Breast epithelium (tissue), 4 donors: ENCODE measurements around the gene HOXD12. TPM values are rescaled to one million over a fixed set of nuclear protein-coding genes. Genes with fewer than 3 reads are reported as not detected.
A peak's percentile ranks its signal among the peaks of the same experiment; 100 is the strongest.

Source experiments
- DNase-seq, 2 donors: peaks; one replicate each; pipeline ENCODE4 v3.0.0-alpha.2; 2019; ENCODE audit warnings: low spot score in 2 of 2
- H3K27ac ChIP-seq, 2 donors: fragments of 200-600 bp; sonication (generic) in 1 of 2; one replicate each; pipeline ENCODE4 v1.5.1; 2016 to 2019; ENCODE audit warnings: mild to moderate bottlenecking in 1 of 2
- H3K27me3 ChIP-seq, 2 donors: fragments of 200-600 bp; sonication (generic) in 1 of 2; one replicate each; pipeline versions ENCODE4 v1.5.1 to v1.6.0; 2017 to 2019; ENCODE audit warnings: control low read depth in 1 of 2, mild to moderate bottlenecking in 1 of 2
- H3K36me3 ChIP-seq: fragments of 200-600 bp; one replicate; pipeline ENCODE4 v1.5.1; 2019
- H3K4me1 ChIP-seq, 2 donors: fragments of 200-600 bp; sonication (generic); one replicate each; pipeline ENCODE4 v1.5.1; 2016 to 2019; ENCODE audit warnings: control low read depth in 1 of 2
- H3K4me3 ChIP-seq, 3 donors: fragments of 200-600 bp; sonication (generic); 1 replicate in 2 of 3; 2 replicates in 1 of 3; pipeline ENCODE4 v1.5.1; 2016 to 2019; ENCODE audit warnings: mild to moderate bottlenecking in 3 of 3, moderate library complexity in 2 of 3
- H3K9me3 ChIP-seq, 2 donors: fragments of 200-600 bp; sonication (generic) in 1 of 2; one replicate each; pipeline ENCODE4 v1.5.1; 2016 to 2019; ENCODE audit warnings: control low read depth in 1 of 2
- POLR2A ChIP-seq: fragments of 450-650 bp; IDR thresholded peaks from one replicate; pipeline ENCODE4 v1.6.1; 2016; ENCODE audit warnings: antibody characterized with exemption, mild to moderate bottlenecking, moderate library complexity
- POLR2AphosphoS5 ChIP-seq, 3 donors: sonication (generic); formaldehyde crosslinking; IDR thresholded peaks; one replicate each; pipeline ENCODE4 v1.6.1; 2017; ENCODE audit warnings: antibody characterized with exemption in 3 of 3
- intact Hi-C: fragments of 100-400 bp; cut with DNase I; formaldehyde crosslinking; loops from one replicate; pipeline ENCODE4 v1.15.1; 2023; ENCODE audit warnings: low total_unique reads
- total RNA-seq, 3 donors: library from RNA; depleted of rRNA; stranded (reverse); fragments of >200 nt; gene quantifications; one replicate each; pipeline ENCODE4 v1.1.0, GENCODE V29; 2016
- TF ChIP-seq, protein P1 (sequence below), 3 donors: fragments of 450-650 bp; IDR thresholded peaks; one replicate each; pipeline ENCODE4 v1.5.1; 2016 to 2017; ENCODE audit warnings: antibody characterized with exemption in 3 of 3, mild to moderate bottlenecking in 3 of 3, moderate library complexity in 3 of 3

HOXD12 gene
- total RNA-seq, 3 donors from 2014 or later, result not detected

DNA sequence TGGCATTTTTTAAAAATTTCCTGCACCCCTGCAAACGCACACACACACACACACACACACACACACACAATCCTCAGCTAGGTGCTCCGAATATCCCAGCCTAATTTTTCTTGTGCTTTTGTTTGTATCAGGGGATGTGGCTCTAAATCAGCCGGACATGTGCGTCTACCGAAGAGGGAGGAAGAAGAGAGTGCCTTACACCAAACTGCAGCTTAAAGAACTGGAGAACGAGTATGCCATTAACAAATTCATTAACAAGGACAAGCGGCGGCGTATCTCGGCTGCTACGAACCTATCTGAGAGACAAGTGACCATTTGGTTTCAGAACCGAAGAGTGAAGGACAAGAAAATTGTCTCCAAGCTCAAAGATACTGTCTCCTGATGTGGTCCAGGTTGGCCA, 5.2 kb upstream of the HOXD12 start:
- Histone ChIP-seq H3K36me3 (no peaks in the 10 kb centered on the region), H3K27me3 (peaks cover 22 to 99% of the 10 kb centered on the region in 2 donors), H3K9me3 (no peaks in the 10 kb centered on the region), H3K4me3 (no peak overlapping the region), H3K27ac (no peak overlapping the region), H3K4me1 (peaks cover 5 to 11% of the 10 kb centered on the region in 2 donors)
- intact Hi-C loops, result no loop called here
- no peak for TF ChIP-seq POLR2A
- TF ChIP-seq, protein P1, sequence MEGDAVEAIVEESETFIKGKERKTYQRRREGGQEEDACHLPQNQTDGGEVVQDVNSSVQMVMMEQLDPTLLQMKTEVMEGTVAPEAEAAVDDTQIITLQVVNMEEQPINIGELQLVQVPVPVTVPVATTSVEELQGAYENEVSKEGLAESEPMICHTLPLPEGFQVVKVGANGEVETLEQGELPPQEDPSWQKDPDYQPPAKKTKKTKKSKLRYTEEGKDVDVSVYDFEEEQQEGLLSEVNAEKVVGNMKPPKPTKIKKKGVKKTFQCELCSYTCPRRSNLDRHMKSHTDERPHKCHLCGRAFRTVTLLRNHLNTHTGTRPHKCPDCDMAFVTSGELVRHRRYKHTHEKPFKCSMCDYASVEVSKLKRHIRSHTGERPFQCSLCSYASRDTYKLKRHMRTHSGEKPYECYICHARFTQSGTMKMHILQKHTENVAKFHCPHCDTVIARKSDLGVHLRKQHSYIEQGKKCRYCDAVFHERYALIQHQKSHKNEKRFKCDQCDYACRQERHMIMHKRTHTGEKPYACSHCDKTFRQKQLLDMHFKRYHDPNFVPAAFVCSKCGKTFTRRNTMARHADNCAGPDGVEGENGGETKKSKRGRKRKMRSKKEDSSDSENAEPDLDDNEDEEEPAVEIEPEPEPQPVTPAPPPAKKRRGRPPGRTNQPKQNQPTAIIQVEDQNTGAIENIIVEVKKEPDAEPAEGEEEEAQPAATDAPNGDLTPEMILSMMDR (IDR thresholded peaks at IDR 0.05), result no peak
- DNase-seq, result no peak

DNA sequence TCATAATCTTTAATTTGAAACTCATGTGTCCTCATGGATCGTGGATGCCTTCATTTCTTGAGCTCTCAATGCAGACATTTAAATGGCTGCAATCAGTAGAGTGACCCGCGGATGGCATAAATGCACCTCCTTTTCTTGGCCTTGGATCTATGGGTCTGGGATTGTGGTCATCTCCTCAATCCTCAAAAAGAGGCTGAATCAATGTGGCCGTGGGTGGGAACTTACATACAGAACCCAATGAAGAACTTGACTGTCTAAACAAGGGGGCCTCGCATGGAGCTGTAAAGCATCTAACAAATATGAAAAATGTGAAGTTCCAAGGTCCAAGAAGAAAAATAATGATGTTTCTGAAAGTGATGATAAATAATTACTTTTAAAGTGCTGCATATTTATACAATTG, 4.2 kb upstream of the HOXD12 start:
- H3K4me1 ChIP-seq, result peaks cover 5 to 11% of the 10 kb centered on the region in 2 donors
- H3K27me3 ChIP-seq, result peaks cover 31 to 99% of the 10 kb centered on the region in 2 donors
- no peaks in the 10 kb centered on the region for H3K36me3 ChIP-seq
- H3K27ac ChIP-seq, result no peak overlapping the region
- no peaks in the 10 kb centered on the region for H3K9me3 ChIP-seq
- TF ChIP-seq POLR2A (no peak), POLR2AphosphoS5 (IDR thresholded peaks at IDR 0.05) (no peak)
- TF ChIP-seq, protein P1 (IDR thresholded peaks at IDR 0.05), result no peak
- DNase-seq, result no peak
- no peak overlapping the region for H3K4me3 ChIP-seq
- intact Hi-C loops, result no loop called here

DNA sequence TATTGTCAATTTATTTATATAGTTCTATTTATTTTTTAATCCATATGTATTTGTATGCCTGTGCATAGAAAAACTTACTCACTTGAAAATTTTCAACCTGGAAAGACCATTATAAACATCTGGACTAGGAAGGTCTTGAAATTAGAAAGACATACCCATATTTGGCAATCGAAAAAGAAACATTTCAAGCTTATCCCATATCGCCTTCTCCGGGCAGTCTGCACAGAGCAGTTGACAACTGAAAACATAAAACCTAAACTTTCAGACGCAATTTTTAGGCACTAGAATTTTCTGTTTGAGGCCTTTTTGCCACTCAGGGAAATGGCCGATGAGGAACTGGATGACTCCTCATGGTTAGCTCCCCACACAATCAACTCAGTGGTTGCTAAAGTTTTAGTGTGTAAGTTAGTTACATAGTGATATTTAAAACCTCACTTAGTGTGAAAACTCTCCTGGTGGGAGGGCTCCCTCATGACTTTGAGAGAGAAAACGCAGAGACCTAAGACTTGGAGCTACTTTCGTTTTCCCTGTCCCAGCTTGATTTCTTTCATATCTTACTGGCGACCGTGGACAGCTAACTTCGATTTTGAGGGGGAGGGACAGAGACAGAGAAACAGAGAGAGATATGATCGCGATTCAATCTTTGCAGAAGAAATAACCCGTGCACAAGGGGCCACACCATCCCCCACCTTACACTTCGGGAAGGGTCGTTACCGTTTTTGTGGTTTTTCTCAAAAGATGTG, 3.2 kb upstream of the HOXD12 start:
- peaks cover 38 to 99% of the 10 kb centered on the region in 2 donors for H3K27me3 ChIP-seq
- peak overlapping the region; percentile 7 to 58 (median 19) for H3K4me3 ChIP-seq
- H3K27ac ChIP-seq, result no peak overlapping the region
- H3K4me1 ChIP-seq, result peaks cover 5 to 11% of the 10 kb centered on the region in 2 donors
- no peaks in the 10 kb centered on the region for H3K9me3 ChIP-seq
- no peak for TF ChIP-seq POLR2A
- TF ChIP-seq POLR2AphosphoS5 (IDR thresholded peaks at IDR 0.05), result peak in 1 of 3 donors; percentile 17
- TF ChIP-seq, protein P1 (IDR thresholded peaks at IDR 0.05), result no peak
- no peaks in the 10 kb centered on the region for H3K36me3 ChIP-seq
- intact Hi-C loops, result no loop called here
- no peak for DNase-seq

DNA sequence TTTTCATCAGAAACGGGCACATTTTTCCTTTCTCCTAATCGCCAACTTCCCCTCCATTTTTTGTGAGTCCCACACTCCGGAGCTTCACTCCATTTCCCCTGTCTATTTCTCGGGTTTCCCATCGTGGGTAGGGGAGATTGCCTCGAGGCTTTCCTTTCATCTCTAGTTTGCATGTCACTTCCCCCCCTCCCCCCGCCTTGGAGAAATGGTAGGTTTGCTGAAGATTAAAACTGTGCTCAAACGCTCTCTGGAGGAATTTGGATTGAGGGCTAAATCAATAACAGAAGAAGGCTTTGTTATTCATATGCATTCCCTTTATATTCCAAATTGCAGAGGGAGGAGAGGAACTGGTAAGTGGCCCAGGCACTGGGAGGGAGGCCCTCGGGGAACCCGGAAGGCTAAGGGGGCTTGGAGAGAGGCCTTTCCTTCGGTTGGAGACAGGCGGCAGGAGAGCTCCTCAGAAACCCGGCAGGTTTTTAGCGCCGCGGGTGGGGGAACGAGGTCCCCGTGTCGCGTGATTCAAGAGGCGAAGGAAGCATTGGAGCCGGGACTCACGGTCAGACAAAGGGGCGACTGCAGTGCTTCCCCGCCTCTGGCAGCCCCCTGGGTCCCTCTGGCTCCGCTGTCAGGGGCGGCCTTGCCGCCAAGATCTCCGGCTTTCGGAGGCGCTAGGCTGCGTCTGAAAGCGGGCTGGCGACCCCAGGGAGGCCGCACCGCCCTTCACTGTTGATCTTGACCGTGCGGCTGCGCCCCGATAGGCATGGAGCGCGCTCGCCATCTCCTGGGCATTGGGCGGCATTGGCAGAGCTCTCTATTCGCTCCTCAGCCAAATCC, 2.4 kb upstream of the HOXD12 start:
- peaks cover 38 to 99% of the 10 kb centered on the region in 2 donors for H3K27me3 ChIP-seq
- H3K27ac ChIP-seq, result no peak overlapping the region
- H3K9me3 ChIP-seq, result no peaks in the 10 kb centered on the region
- no peak for DNase-seq
- peak overlapping the region; percentile 19 to 58 (median 38) for H3K4me3 ChIP-seq
- TF ChIP-seq POLR2AphosphoS5 (IDR thresholded peaks at IDR 0.05), result no peak
- TF ChIP-seq, protein P1 (IDR thresholded peaks at IDR 0.05), result peak; percentile 51 to 75 (median 70)
- no peaks in the 10 kb centered on the region for H3K36me3 ChIP-seq
- intact Hi-C loops, result no loop called here
- peaks cover 5 to 11% of the 10 kb centered on the region in 2 donors for H3K4me1 ChIP-seq
